HAP-1 (cell line): Measurements from ENCODE around the gene STPG2.

Experiments used
- DNase-seq, 2 experiments: peaks; one replicate each; pipeline ENCODE4 v3.0.0-alpha.2; 2016 to 2020; ENCODE audit warnings: low spot score in 2 of 2
- H3K27me3 ChIP-seq: fragments of 250-450 bp; sonication (Bioruptor Pico); 2 replicates; pipeline ENCODE4 v1.5.1; 2020; ENCODE audit warnings: low read depth, mild to moderate bottlenecking, moderate library complexity
- H3K36me3 ChIP-seq: fragments of 250-450 bp; sonication (Bioruptor Pico); replicated peaks from 2 replicates; pipeline ENCODE4 v1.5.1; 2020; ENCODE audit warnings: mild to moderate bottlenecking
- H3K4me1 ChIP-seq: fragments of 250-450 bp; sonication (Bioruptor Pico); 2 replicates; pipeline ENCODE4 v1.5.1; 2020; ENCODE audit warnings: mild to moderate bottlenecking
- H3K4me3 ChIP-seq: fragments of 250-450 bp; sonication (Bioruptor Pico); 2 replicates; pipeline ENCODE4 v1.5.1; 2020; ENCODE audit warnings: mild to moderate bottlenecking, moderate library complexity
- H3K9me3 ChIP-seq: fragments of 250-450 bp; sonication (Bioruptor Pico); 2 replicates; pipeline ENCODE4 v1.5.1; 2020; ENCODE audit warnings: mild to moderate bottlenecking, moderate library complexity
- in situ Hi-C: fragments of 300-500 bp; cut with MboI; formaldehyde crosslinking; loops from 3 replicates; pipeline ENCODE4 v1.14.3; 2020; ENCODE audit warnings: low sequenced_read_pairs, inconsistent platforms, mixed read lengths

Gene STPG2

GRCh38 chr4:98143001-98143899 lies at the start of gene STPG2:
Gene STPG2, minus strand, starts transcription at chr4:98143476.
- no peaks in the 10 kb centered on the region for H3K4me1 ChIP-seq
- H3K9me3 ChIP-seq, result no peaks in the 10 kb centered on the region
- no peaks in the 10 kb centered on the region for H3K27me3 ChIP-seq
- DNase-seq, result no peak
- H3K36me3 ChIP-seq, result no peaks in the 10 kb centered on the region
- no peak within 1 kb of the TSS for H3K4me3 ChIP-seq
- in situ Hi-C loops, result no loop called here

GRCh38 chr4:98185279-98185678 lies 42.0 kb upstream of the STPG2 start:
- Histone ChIP-seq H3K36me3 (no peaks in the 10 kb centered on the region), H3K9me3 (no peaks in the 10 kb centered on the region), H3K27me3 (no peaks in the 10 kb centered on the region), H3K4me1 (no peaks in the 10 kb centered on the region), H3K4me3 (no peak overlapping the region)
- in situ Hi-C loops, result no loop called here
- no peak for DNase-seq

GRCh38 chr4:98181809-98182208 lies 38.5 kb upstream of the STPG2 start:
- Histone ChIP-seq H3K9me3 (no peaks in the 10 kb centered on the region), H3K4me1 (peaks cover 6% of the 10 kb centered on the region), H3K4me3 (no peak overlapping the region), H3K36me3 (no peaks in the 10 kb centered on the region), H3K27me3 (no peaks in the 10 kb centered on the region)
- in situ Hi-C loops, result no loop called here
- DNase-seq, result no peak

GRCh38 chr4:98179951-98180350 lies 36.7 kb upstream of the STPG2 start:
- in situ Hi-C loops, result no loop called here

DNA sequence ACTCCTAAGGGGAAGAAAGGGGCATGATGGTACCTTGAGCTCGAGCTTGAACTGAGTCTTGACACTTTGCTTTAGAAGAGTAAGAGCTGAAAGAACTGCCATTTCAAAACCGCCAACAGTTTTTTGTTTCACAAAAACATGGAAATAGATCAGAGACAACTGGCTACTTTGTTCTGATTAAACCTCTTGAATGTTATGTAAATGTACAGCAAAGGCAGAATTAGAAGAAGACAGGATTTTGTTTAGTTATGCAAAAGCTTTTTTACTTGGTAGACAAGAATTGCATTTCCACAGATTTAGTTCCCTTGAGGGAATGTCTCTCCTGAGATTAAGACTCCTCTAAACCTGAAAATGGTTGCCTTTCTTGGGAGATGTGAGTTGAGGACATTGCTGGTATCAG lies 33.3 kb upstream of the STPG2 start:
- DNase-seq, result peak; percentile 18 to 83
- Histone ChIP-seq H3K9me3 (no peaks in the 10 kb centered on the region), H3K4me1 (peaks cover 17% of the 10 kb centered on the region), H3K27me3 (no peaks in the 10 kb centered on the region), H3K4me3 (no peak overlapping the region), H3K36me3 (no peaks in the 10 kb centered on the region)
- in situ Hi-C loops, result no loop called here

More at GRCh38 chr4:98179951-98180350, 36.7 kb upstream of the STPG2 start:
- H3K9me3 ChIP-seq, result no peaks in the 10 kb centered on the region
- no peak overlapping the region for H3K4me3 ChIP-seq
- DNase-seq, result no peak
- H3K27me3 ChIP-seq, result no peaks in the 10 kb centered on the region
- peaks cover 17% of the 10 kb centered on the region for H3K4me1 ChIP-seq
- H3K36me3 ChIP-seq, result no peaks in the 10 kb centered on the region

DNA sequence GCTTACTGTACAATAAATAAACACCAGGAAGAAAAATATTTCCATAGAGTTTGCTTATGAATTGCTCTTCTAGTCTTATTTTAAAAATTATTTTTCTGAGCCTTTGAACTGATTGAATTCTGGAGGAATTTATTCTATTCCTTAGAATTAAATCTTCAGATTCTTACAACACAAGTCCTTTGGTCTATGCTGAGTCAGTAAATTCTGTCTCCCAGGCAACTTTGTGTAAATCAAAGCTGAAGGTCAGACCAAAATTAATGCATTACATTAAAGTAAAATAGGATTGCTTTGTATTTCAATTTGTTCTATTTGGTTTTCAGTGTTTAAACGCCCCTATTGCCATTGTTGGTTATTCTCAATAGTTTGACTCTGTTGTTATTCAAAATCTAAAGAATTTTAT lies 26.8 kb upstream of the STPG2 start:
- Histone ChIP-seq H3K4me3 (no peak overlapping the region), H3K36me3 (no peaks in the 10 kb centered on the region), H3K4me1 (peaks cover 14% of the 10 kb centered on the region), H3K9me3 (no peaks in the 10 kb centered on the region), H3K27me3 (no peaks in the 10 kb centered on the region)
- no peak for DNase-seq
- in situ Hi-C loops, result no loop called here

DNA sequence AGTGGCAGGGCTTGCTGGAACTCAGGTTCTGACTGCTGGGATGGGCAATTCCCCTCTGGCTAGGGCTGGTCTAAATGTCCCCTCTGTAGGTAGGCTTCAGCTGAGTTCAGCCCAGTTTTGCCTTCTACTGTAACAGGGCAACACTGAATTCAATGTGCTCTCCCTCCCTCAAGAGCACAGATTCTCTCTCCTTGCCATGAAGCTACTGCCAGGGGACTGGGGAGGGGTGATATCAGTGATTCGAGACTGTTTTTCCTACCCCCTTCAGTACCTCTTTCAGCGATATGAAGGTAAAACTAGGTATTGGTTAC lies 23.4 kb upstream of the STPG2 start:
- DNase-seq, result no peak
- Histone ChIP-seq H3K36me3 (no peaks in the 10 kb centered on the region), H3K4me1 (peaks cover 14% of the 10 kb centered on the region), H3K27me3 (no peaks in the 10 kb centered on the region), H3K9me3 (no peaks in the 10 kb centered on the region), H3K4me3 (no peak overlapping the region)
- in situ Hi-C loops, result no loop called here

GRCh38 chr4:98166025-98166730 lies 22.9 kb upstream of the STPG2 start:
- H3K36me3 ChIP-seq, result no peaks in the 10 kb centered on the region
- H3K9me3 ChIP-seq, result no peaks in the 10 kb centered on the region
- peaks cover 11% of the 10 kb centered on the region for H3K4me1 ChIP-seq
- H3K4me3 ChIP-seq, result no peak overlapping the region
- DNase-seq, result no peak
- no peaks in the 10 kb centered on the region for H3K27me3 ChIP-seq
- in situ Hi-C loops, result no loop called here

DNA sequence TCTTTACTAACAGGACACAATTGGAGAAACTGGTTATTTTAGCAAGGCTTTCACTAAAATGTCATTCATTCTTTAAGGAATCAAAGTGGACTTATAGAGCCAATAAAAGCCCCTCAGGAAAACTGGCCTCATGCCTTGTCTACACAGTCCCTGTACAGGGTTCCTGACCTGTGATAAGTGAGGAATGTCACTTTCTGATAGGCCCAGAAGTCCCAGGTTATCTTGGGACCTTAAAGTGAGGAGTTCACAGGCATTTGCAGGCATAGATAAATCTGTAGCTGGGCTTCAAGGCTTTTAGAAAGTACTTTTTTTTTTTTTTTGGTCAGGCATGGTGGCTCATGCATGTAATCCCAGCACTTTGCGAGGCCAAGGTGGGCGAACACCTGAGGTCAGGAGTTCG lies 19.4 kb upstream of the STPG2 start:
- Histone ChIP-seq H3K4me1 (no peaks in the 10 kb centered on the region), H3K27me3 (no peaks in the 10 kb centered on the region), H3K36me3 (no peaks in the 10 kb centered on the region), H3K4me3 (no peak overlapping the region), H3K9me3 (no peaks in the 10 kb centered on the region)
- DNase-seq, result no peak
- in situ Hi-C loops, result no loop called here

GRCh38 chr4:98151145-98151924 lies 8.1 kb upstream of the STPG2 start:
- no peak for DNase-seq
- Histone ChIP-seq H3K9me3 (no peaks in the 10 kb centered on the region), H3K27me3 (no peaks in the 10 kb centered on the region), H3K36me3 (no peaks in the 10 kb centered on the region), H3K4me1 (peaks cover 5% of the 10 kb centered on the region; the same call in 1 of the 2 replicates), H3K4me3 (no peak overlapping the region)
- in situ Hi-C loops, result no loop called here

DNA sequence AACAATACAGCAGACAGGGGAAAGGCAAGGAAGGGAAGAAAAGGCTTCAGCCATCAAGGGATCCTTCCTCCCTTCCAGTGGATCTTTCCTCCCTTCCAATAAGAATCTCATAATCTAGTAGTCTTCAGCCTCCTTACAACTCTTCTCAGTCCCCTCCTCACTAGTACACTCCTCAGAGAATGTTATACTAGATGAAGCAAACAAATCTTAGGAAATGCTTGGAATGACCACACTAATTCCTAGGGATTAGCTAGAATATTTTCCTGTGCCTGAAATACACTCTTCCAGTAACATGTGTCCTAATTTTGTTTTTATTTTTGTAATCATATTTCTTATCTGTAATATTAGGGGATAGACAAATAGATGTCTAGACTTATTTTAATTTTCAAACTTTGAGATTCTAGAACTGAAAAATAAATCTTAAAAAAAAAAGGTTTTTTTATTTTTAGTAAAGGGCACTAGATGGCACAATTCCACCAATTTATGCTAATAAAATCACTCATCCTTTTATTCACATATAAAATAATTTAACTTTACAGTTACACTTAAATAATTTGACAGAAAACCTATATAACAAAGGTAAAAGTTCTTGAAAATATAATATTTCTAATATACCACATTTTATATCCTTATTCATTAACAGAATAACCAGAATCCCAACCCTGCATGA lies 7.0 kb upstream of the STPG2 start:
- Histone ChIP-seq H3K36me3 (no peaks in the 10 kb centered on the region), H3K9me3 (no peaks in the 10 kb centered on the region), H3K4me1 (peaks cover 5% of the 10 kb centered on the region; the same call in 1 of the 2 replicates), H3K4me3 (no peak overlapping the region), H3K27me3 (no peaks in the 10 kb centered on the region)
- no peak for DNase-seq
- in situ Hi-C loops, result no loop called here

DNA sequence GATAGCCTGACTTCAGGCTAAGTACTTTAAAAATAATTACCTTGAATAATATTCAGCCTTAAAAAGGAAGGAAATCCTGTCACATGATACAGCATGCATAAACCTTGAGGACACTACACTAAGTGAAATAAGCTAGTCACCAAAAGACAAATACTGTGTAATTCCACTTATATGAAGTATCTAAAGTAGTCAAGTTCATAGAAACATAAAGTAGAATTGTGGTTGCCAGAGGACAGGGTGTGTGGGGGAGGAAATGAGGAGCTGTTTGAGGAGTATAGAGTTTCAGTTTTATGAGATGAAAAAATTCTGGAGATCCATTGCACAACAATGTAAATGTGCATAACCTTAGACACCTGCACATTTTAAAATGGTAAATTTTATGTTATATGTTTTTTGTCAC lies 5.6 kb upstream of the STPG2 start:
- Histone ChIP-seq H3K36me3 (no peaks in the 10 kb centered on the region), H3K4me1 (peaks cover 5% of the 10 kb centered on the region; the same call in 1 of the 2 replicates), H3K27me3 (no peaks in the 10 kb centered on the region), H3K9me3 (no peaks in the 10 kb centered on the region), H3K4me3 (no peak overlapping the region)
- DNase-seq, result no peak
- in situ Hi-C loops, result no loop called here

- in situ Hi-C loops, result no loop called here
- H3K4me1 ChIP-seq, result no peaks in the 10 kb centered on the region
These were observed 17.1 kb downstream of the STPG2 start for GRCh38 chr4:98126141-98126540.

More at GRCh38 chr4:98126141-98126540, 17.1 kb downstream of the STPG2 start:
- no peak for DNase-seq
- Histone ChIP-seq H3K36me3 (no peaks in the 10 kb centered on the region), H3K9me3 (no peaks in the 10 kb centered on the region), H3K27me3 (no peaks in the 10 kb centered on the region), H3K4me3 (no peak overlapping the region)
